Tibial nerve (tissue), 3 donors: Measurements from ENCODE around the gene CLEC16A.

Experiments used
- CTCF ChIP-seq, 5 experiments: fragments of 200-600 bp in 3 of 5; fragments of 450-650 bp in 2 of 5; sonication (generic) in 3 of 5; IDR thresholded peaks; one replicate each; pipeline ENCODE4 v1.5.1; 2016 to 2019; ENCODE audit warnings: antibody characterized with exemption in 5 of 5, mild to moderate bottlenecking in 3 of 5, moderate library complexity in 2 of 5
- POLR2A ChIP-seq, 2 donors: fragments of 450-650 bp; IDR thresholded peaks; one replicate each; pipeline ENCODE4 v1.6.1; 2017; ENCODE audit warnings: antibody characterized with exemption in 2 of 2, mild to moderate bottlenecking in 2 of 2, moderate library complexity in 2 of 2

- TF ChIP-seq CTCF (IDR thresholded peaks at IDR 0.05) (peak in 3 of 5 experiments; percentile 11 to 14 (median 12)), POLR2A (IDR thresholded peaks at IDR 0.05) (no peak)
Measured at GRCh38 chr16:10988164-10988803, 43.9 kb downstream of the CLEC16A start.
